C4-2B (cell line): ENCODE data around the gene TMEM107.

ENCODE experiments used
- H3K27ac ChIP-seq: fragments of 450-650 bp; 2 replicates; pipeline ENCODE4 v1.5.1; 2017
- ZFX ChIP-seq: fragments of 450-650 bp; IDR thresholded peaks from 2 replicates; pipeline ENCODE4 v1.6.1; 2017
- TF ChIP-seq, protein P1 (sequence below): fragments of 450-650 bp; conservative IDR thresholded peaks from 2 replicates; pipeline ENCODE4 v1.5.1; 2017; ENCODE audit warnings: mild to moderate bottlenecking

The TMEM107 gene

DNA sequence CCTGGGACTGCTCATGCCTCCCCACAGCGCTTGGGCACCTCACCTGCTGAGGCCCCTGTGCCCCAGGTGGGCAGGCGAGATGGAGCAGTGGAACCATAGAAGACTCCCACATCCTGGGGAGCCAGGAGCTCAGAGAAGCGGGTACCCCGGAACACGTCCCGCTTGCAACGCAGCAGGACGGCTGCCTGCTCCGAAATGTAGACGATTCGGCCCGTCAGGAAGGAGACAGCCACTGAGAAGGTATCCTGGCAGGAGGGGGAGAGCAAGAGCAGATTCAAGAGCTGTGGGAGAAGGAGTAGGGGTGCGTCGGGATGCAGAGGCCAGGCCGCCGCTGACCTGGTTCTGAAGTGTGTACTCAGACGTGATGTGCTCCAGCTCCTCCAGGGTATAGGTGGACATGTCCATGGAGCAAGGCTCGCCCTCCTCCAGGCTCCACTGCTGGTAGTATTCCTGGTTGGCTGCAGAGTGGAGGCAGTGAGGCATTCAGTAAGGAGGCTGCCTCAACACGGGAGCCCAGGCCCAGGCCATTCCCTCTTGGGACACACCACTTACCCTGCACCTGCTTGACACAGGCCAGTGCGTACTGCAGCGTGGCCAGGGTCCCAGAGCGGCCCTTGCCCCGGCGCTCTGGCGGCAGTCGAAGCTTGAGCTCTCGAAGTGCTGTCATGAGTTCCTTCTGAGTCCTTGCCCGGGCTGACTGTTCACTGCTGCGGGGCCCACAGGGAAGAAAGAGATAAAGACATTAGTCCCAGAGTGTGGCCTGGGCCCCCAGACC lies 26.6 kb downstream of the TMEM107 start:
- no peak overlapping the region for H3K27ac ChIP-seq
- no peak for TF ChIP-seq ZFX
- TF ChIP-seq, protein P1, sequence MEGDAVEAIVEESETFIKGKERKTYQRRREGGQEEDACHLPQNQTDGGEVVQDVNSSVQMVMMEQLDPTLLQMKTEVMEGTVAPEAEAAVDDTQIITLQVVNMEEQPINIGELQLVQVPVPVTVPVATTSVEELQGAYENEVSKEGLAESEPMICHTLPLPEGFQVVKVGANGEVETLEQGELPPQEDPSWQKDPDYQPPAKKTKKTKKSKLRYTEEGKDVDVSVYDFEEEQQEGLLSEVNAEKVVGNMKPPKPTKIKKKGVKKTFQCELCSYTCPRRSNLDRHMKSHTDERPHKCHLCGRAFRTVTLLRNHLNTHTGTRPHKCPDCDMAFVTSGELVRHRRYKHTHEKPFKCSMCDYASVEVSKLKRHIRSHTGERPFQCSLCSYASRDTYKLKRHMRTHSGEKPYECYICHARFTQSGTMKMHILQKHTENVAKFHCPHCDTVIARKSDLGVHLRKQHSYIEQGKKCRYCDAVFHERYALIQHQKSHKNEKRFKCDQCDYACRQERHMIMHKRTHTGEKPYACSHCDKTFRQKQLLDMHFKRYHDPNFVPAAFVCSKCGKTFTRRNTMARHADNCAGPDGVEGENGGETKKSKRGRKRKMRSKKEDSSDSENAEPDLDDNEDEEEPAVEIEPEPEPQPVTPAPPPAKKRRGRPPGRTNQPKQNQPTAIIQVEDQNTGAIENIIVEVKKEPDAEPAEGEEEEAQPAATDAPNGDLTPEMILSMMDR, result no peak

DNA sequence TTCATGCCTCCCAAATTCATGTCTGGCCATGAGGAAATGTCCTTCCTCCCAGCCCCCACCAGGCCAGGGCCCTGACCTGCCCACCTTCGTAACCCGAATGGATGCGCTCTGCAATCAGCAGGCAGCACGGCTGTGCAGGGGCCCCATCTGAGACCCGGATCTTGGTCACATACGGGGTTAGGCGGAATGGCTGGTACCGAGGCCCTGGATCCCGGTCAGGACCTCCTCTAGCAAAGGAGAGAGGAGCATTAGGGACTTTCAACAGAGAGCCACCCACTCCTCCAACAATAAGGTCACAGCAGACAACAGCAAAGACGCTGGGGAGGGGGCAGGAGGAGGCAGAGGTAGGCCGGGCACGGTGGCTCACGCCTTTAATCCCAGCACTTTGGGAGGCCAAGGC lies 27.6 kb downstream of the TMEM107 start:
- H3K27ac ChIP-seq, result no peak overlapping the region
- TF ChIP-seq ZFX, result no peak
- TF ChIP-seq, protein P1, result no peak

DNA sequence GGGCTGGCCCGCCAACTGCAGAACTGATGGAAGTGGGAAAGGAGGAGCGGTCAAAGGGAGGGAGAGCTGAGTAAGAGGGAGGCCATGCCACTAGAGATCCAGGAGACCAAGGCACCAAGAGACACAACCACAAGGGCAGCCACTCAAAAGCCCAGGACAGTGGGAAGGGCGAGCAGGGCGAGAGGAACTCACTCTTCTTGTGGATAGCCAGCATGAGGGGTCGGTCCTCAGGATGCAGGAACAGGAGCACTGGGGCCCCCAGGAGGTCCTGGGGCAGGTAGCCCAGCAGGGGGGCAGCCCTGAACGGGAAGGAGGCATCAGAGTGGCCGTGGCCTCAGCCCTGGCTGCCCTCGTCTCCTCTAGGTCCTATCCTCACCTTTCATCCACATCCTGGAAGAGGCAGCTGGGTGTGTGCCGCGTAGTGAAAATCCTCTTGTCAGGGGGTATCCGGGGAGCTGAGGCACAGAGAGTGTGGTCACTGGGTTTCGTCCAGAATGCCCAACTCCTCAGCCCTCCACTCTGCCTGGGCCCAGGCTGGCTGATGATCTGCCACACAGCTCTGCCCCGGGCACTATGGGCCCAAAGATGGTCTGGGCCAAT lies 28.3 kb downstream of the TMEM107 start:
- no peak overlapping the region for H3K27ac ChIP-seq
- TF ChIP-seq ZFX, result no peak
- TF ChIP-seq, protein P1, result no peak

DNA sequence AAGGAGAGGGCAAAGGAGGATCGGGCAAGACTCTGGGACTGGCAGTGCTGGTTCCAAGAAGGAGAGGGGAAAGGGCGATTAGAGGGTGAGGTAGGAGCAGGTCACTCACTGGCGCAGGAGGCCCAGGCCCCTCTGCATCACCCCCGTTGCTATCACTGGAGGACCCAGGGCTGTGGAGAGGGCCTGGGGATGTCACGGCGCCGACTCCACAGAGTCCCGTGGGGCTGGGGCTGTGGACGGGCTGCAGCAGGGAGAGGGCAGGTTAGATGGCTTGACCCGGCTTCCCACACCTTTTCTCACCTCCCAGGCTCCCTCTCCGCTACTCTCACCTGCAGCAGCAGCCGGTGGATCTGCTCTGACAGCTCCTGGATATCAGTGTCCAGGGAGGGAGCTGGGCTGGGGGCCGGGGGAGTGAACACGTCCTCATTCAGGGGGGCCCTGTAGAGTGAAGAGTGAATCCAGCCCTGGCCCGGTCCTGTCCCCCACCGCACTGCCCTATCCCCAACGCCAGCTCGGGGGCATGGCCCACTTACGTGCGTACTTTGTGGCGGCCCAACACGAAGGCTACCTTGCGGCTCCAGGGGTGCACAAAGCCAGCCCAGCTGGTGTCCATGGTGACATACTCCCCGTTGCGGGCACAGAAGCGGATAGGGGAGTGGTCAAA lies 28.9 kb downstream of the TMEM107 start:
- H3K27ac ChIP-seq, result no peak overlapping the region
- no peak for TF ChIP-seq ZFX
- TF ChIP-seq, protein P1, result no peak

DNA sequence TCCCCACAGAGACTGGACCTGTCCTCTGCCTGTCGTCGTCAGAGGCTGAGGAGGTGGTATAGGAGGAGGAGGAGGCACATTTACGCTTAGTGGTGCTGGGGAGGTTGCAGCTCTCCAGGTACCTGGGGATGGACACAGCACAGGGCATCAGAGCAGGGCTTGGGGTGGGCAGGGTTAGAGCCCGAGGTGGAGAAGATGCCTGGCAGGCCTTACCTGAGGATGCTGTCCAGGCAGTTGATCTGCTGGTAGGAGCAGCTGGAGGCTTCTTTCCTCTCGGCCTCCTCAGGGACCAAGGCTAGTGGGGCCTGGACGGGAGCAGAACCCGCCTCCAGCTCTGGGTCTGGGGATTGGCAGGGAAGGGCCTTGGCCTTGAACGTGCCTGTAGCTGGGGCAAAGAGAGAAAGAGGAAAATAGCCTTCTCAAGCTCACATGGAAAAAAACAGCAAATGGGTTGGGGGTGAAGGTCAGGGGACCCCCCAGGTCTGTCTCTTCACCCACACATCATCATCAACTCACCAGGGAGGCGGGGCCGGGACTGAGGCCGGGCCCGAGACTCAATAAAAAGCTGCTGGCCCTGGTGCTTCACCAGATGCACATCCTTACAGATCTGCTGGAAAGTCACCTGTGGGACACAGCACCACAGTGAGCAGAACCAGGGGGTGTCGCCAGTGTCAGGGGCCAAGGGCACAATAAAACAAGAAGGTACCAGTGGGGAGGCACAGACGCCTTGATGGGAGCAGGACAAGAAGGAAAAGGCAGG lies 29.6 kb downstream of the TMEM107 start:
- H3K27ac ChIP-seq, result no peak overlapping the region
- no peak for TF ChIP-seq ZFX
- TF ChIP-seq, protein P1, result no peak

DNA sequence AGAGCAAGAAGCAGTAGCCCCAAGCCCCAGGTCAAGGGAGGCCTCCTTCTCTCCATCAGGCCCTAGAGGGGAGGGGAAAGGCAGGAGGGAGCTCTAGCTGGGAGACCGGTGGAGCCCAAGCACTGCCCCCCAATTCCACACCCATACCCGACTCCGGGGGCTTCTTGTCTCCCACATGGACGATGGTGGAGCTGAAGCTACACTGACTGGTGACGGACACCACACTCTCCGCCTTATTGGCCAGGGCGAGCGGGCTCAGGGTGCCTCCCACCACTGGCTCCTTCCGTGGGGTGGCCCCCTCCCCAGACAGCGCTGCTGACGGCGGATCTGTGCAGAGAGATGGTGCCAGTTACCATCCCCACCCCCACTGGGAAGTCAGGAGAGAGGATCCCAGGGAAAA lies 30.4 kb downstream of the TMEM107 start:
- no peak overlapping the region for H3K27ac ChIP-seq
- TF ChIP-seq ZFX, result no peak
- TF ChIP-seq, protein P1, result no peak
